Ovary (tissue), 9 donors: ENCODE data around the gene MACO1. TPM values are rescaled to one million over a fixed set of nuclear protein-coding genes. Genes with fewer than 3 reads are reported as not detected.

Experiments
- DNase-seq, 5 donors: peaks; one replicate each; pipeline ENCODE4 v3.0.0-alpha.2; 2019 to 2020
- H3K27ac ChIP-seq, 2 donors: fragments of 200-600 bp; one replicate each; pipeline versions ENCODE4 v1.5.1 to v1.8.0; 2019 to 2022
- H3K27me3 ChIP-seq: fragments of 200-600 bp; one replicate; pipeline ENCODE4 v1.8.0; 2022
- H3K36me3 ChIP-seq: fragments of 200-600 bp; sonication (generic); one replicate; pipeline ENCODE4 v1.5.1; 2019
- H3K4me1 ChIP-seq: one replicate; pipeline ENCODE4 v1.8.1; 2013; ENCODE audit warnings: mild to moderate bottlenecking, moderate library complexity; ENCODE audit not compliant: insufficient read depth
- H3K4me3 ChIP-seq: fragments of 200-600 bp; sonication (generic); one replicate; pipeline ENCODE4 v1.5.1; 2017
- H3K9me3 ChIP-seq, 2 donors: fragments of 200-600 bp in 1 of 2; sonication (generic) in 1 of 2; one replicate each; pipeline versions ENCODE4 v1.5.1 to v1.8.1; 2013 to 2019; ENCODE audit warnings: mild to moderate bottlenecking in 1 of 2, moderate library complexity in 1 of 2
- EP300 ChIP-seq: sonication (generic); formaldehyde crosslinking; IDR thresholded peaks from one replicate; pipeline ENCODE4 v1.6.1; 2017; ENCODE audit warnings: antibody characterized with exemption
- POLR2A ChIP-seq: fragments of 450-650 bp; IDR thresholded peaks from one replicate; pipeline ENCODE4 v1.6.1; 2017; ENCODE audit warnings: antibody characterized with exemption, mild to moderate bottlenecking, moderate library complexity
- whole genome bisulfite sequencing, 3 donors: extraction: QIAGEN DNeasy Blood & Tissue Kit in 1 of 3; methylation state at CpG; one replicate each; pipeline versions ENCODE4 v1.1.5 to v1.1.7; 2013 to 2017; 5-methylcytosine and 5-hydroxymethylcytosine counted together
- intact Hi-C, 4 donors: fragments of 100-400 bp; cut with DNase I; formaldehyde crosslinking; loops; one replicate each; pipeline versions ENCODE4 v1.11.0 to v1.15.1; 2022 to 2023
- polyA plus RNA-seq, 2 donors: library from polyadenylated mRNA; stranded (reverse); fragments of 200-250 nt in 1 of 2; fragments of 350-450 nt in 1 of 2; fragmentation: Illumina TruSeq in 1 of 2; extraction: RNeasy Lipid Tissue Mini Kit (QIAGEN cat#74804) in 1 of 2; gene quantifications; one replicate each; pipeline ENCODE4 v1.2.3, GENCODE V29; 2013 to 2014
- total RNA-seq, 7 donors: library from RNA; depleted of rRNA in 2 of 7; stranded (reverse); fragments of >200 nt in 2 of 7; fragmentation: NEBNext Ultra II Directional in 3 of 7; extraction: Animal tissue kit (Norgen Biotek cat#: 25700) in 3 of 7; gene quantifications; one replicate each; pipeline versions ENCODE4 v1.1.0 to v1.2.4, GENCODE V29; 2016 to 2023
- TF ChIP-seq, protein P1 (sequence below), 3 donors: fragments of 450-650 bp in 2 of 3; fragments of 200-600 bp in 1 of 3; IDR thresholded peaks; one replicate each; pipeline versions ENCODE4 v1.5.1 to v1.8.0; 2016 to 2022; ENCODE audit warnings: antibody characterized with exemption in 3 of 3, mild to moderate bottlenecking in 1 of 3
- donor health status: DM: no; HTN: no; CAD: no; lungs with moderate emphysema.
- donor health status: DM: no; HTN: no; CAD: no.
- donor health status: Bipolar disorder and iron deficiency.
- donor health status: DM: yes; HTN: yes; CAD: no.
- donor health status: DM: no; HTN: no; CAD: no.
- donor health status: DM: yes; HTN: yes; CAD: no.

MACO1 gene
- total and polyA plus RNA-seq, 9 donors, result 14.1 to 30.4 (median 23.4) TPM

DNA sequence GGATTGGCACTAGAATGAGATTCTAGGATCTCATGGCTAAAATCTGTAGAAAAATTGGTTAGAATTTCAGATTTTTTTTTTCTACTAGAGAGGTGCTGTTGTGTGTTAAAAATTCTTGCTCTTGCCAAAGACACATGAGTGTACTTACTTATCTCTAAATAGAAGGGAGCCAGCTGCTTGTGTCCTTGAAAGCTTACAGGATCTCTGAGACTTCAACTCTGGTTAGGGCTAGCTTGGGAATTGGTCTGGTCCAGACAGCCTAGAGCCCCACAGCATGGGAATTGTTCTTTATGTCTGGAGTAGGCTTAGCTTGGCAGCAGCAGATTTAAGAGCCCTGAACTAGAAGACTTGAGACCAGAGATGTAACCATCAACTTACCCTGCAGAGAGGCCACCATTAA, 37.3 kb downstream of the MACO1 start:
- Histone ChIP-seq H3K27ac (peak overlapping the region in 1 of 2 donors; percentile 68), H3K36me3 (no peaks in the 10 kb centered on the region), H3K9me3 (no peaks in the 10 kb centered on the region), H3K27me3 (no peaks in the 10 kb centered on the region), H3K4me3 (no peak overlapping the region), H3K4me1 (peaks cover 17% of the 10 kb centered on the region)
- intact Hi-C loops, result loop anchor here in 1 of 4 donors (2.0 kb wide), 1 partner anchor 15 kb away; no protein-coding TSS in a partner anchor
- peak in 3 of 5 donors; percentile 42 to 52 (median 47) for DNase-seq
- TF ChIP-seq, protein P1, sequence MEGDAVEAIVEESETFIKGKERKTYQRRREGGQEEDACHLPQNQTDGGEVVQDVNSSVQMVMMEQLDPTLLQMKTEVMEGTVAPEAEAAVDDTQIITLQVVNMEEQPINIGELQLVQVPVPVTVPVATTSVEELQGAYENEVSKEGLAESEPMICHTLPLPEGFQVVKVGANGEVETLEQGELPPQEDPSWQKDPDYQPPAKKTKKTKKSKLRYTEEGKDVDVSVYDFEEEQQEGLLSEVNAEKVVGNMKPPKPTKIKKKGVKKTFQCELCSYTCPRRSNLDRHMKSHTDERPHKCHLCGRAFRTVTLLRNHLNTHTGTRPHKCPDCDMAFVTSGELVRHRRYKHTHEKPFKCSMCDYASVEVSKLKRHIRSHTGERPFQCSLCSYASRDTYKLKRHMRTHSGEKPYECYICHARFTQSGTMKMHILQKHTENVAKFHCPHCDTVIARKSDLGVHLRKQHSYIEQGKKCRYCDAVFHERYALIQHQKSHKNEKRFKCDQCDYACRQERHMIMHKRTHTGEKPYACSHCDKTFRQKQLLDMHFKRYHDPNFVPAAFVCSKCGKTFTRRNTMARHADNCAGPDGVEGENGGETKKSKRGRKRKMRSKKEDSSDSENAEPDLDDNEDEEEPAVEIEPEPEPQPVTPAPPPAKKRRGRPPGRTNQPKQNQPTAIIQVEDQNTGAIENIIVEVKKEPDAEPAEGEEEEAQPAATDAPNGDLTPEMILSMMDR (IDR thresholded peaks at IDR 0.05), result no peak
- no peak for TF ChIP-seq EP300
- TF ChIP-seq POLR2A, result no peak

DNA sequence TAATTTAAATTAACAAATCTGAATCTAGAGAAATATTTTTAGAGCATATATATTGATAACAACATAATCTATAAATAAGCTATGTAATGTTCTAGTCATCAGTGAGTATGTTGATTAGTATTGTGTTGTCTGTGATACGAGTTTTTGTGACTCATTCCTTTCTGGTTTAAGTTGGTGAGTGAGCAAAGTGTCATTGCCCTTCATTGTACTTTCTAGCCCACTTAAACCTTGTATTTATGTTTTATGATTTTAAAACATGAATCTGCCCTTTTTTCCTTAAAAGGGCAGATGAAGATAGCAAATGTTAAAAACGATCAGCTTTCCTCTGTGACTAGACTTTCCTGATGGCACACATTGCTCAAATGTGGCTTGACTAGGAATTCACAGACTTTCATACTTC, 38.5 kb downstream of the MACO1 start:
- Histone ChIP-seq H3K36me3 (no peaks in the 10 kb centered on the region), H3K9me3 (no peaks in the 10 kb centered on the region), H3K27me3 (no peaks in the 10 kb centered on the region), H3K4me1 (peaks cover 19% of the 10 kb centered on the region), H3K27ac (peak overlapping the region in 1 of 2 donors; percentile 68), H3K4me3 (no peak overlapping the region)
- no peak for DNase-seq
- 27 to 50% (median 46%) methylated on average over 2 of the region's 2 CpGs for WGBS, 3 donors
- intact Hi-C loops, result loop anchor here in 1 of 4 donors (2.0 kb wide), 1 partner anchor 14 kb away; no protein-coding TSS in a partner anchor
- TF ChIP-seq EP300 (no peak), POLR2A (no peak)
- TF ChIP-seq, protein P1 (IDR thresholded peaks at IDR 0.05), result no peak

DNA sequence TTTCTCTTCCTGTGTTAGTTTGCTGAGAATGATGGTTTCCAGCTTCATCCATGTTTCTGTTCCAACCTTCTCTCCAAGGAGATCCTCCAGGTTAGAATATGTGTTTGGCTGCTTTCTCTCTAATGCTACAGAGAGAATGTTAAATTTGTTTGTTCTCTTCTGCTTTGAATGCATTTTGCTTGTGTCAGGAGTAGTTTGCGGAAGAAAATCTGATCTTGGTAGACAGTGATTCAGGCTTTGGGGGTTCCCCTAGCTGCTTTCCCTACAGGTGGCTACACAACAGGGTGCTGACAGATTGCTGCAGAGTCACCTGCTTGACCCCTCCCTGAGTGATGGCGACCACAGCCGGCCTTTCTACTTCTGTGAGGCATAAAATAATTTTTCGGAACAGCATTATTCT, 41.8 kb downstream of the MACO1 start:
- Histone ChIP-seq H3K9me3 (no peaks in the 10 kb centered on the region), H3K4me3 (no peak overlapping the region), H3K4me1 (peaks cover 14% of the 10 kb centered on the region), H3K27me3 (no peaks in the 10 kb centered on the region), H3K36me3 (no peaks in the 10 kb centered on the region), H3K27ac (no peak overlapping the region)
- no peak for DNase-seq
- 83 to 88% (median 84%) methylated on average over 4 of the region's 4 CpGs for WGBS, 3 donors
- no peak for TF ChIP-seq POLR2A
- no peak for TF ChIP-seq EP300
- TF ChIP-seq, protein P1 (IDR thresholded peaks at IDR 0.05), result no peak
- intact Hi-C loops, result no loop called here

DNA sequence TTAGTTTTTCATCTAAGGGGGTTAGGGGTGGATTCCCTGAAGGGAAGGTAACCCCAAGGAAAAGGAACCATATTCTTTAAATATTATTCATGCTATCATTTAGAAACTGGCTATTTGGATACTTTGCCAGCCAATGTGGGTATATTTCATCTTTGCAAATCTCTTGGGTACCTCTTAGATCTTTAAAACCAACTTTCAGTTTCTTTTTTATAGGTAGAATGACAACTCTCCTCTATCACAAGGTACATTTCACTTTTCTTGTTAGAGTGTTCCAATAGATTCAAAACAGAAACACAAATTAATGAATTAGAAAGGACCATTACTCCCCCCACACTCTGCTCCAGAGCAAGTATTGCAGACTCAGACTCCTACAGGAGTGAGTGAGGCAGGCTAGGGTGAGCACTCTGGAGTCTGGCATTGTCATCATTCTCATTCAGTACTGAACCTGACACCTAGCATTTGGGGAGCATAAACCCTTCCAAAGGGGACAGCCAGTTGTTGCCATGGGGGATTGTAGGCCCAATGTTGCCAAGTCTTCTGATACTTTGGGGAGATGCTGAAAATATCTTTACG, 43.0 kb downstream of the MACO1 start:
- no peak for DNase-seq
- H3K9me3 ChIP-seq, result no peaks in the 10 kb centered on the region
- intact Hi-C loops, result no loop called here
- H3K4me1 ChIP-seq, result peaks cover 11% of the 10 kb centered on the region
- H3K4me3 ChIP-seq, result no peak overlapping the region
- WGBS, 3 donors, result 89 to 93% (median 89%) methylated on average over 1 of the region's 1 CpG
- H3K27me3 ChIP-seq, result no peaks in the 10 kb centered on the region
- H3K27ac ChIP-seq, result no peak overlapping the region
- H3K36me3 ChIP-seq, result no peaks in the 10 kb centered on the region
- TF ChIP-seq, protein P1 (IDR thresholded peaks at IDR 0.05), result no peak
- TF ChIP-seq POLR2A (no peak), EP300 (no peak)
